HepG2 (cell line): ENCODE measurements around the gene WDR7. TPM values are rescaled to one million over a fixed set of nuclear protein-coding genes. Genes with fewer than 3 reads are reported as not detected.

Source experiments
- ATAC-seq: fragments of 200-7000 bp; cut with Tn5 transposase; 3 replicates; pipeline ENCODE4 v1.9.1; 2020; ENCODE audit warnings: mild to moderate bottlenecking, moderate library complexity
- BruUV-seq: library from RNA; stranded (reverse); fragments of 400-500 nt; replicated peaks from 2 replicates; lab custom pipeline; 2021; lab: Mats Ljungman, UMichigan
- CTCF ChIA-PET: fragments of 300-600 bp; formaldehyde crosslinking; extraction: SDS; loops from one replicate; lab custom pipeline; 2021; ENCODE audit warnings: low total read pairs, inconsistent platforms, low intra/inter-chr PET ratio; lab: Yijun Ruan, JAX
- POLR2A ChIA-PET: fragments of 350-600 bp; sonication (Branson Sonifier 250); formaldehyde crosslinking; loops from one replicate; lab custom pipeline; 2020; ENCODE audit warnings: antibody characterized with exemption, inconsistent platforms; lab: Yijun Ruan, JAX
- DNase-seq: peaks from one replicate; pipeline ENCODE4 v3.0.0-alpha.2; 2015; ENCODE audit warnings: low spot score
- FAIRE-seq: peaks from 3 replicates; lab custom pipeline; 2011; peaks lifted over from hg19 to GRCh38; lab: Jason Lieb, UNC
- H2AFZ ChIP-seq: one replicate; pipeline ENCODE4 v1.6.1; 2011; ENCODE audit warnings: low read length, inconsistent platforms
- H3K27ac ChIP-seq: fragments of 300-600 bp; 3 replicates; pipeline ENCODE4 v1.8.0; 2011; ENCODE audit warnings: mixed run types, mild to moderate bottlenecking, mixed read lengths, low read length, inconsistent platforms; ENCODE audit not compliant: insufficient read depth; ENCODE audit errors: extremely low read length
- H3K27me3 ChIP-seq, 2 experiments: fragments of 200-600 bp in 1 of 2; 2 replicates in 1 of 2; 3 replicates in 1 of 2; pipeline versions ENCODE4 v1.6.0 to v1.8.0; 2011; ENCODE audit warnings: low read length in 2 of 2, mild to moderate bottlenecking in 2 of 2, moderate library complexity in 2 of 2, inconsistent platforms in 1 of 2; ENCODE audit not compliant: insufficient read depth in 2 of 2, control insufficient read depth in 1 of 2
- H3K36me3 ChIP-seq, 2 experiments: fragments of 200-600 bp in 1 of 2; replicated peaks in 1 of 2; 2 replicates in 1 of 2; 3 replicates in 1 of 2; pipeline versions ENCODE4 v1.5.1 to v1.8.0; 2011; ENCODE audit warnings: low read length in 2 of 2, inconsistent platforms in 1 of 2; ENCODE audit not compliant: insufficient read depth in 2 of 2, control insufficient read depth in 1 of 2
- H3K4me1 ChIP-seq: 2 replicates; pipeline ENCODE4 v1.5.1; 2012; ENCODE audit warnings: low read length, inconsistent platforms; ENCODE audit not compliant: insufficient read depth
- H3K4me2 ChIP-seq: 2 replicates; pipeline ENCODE4 v1.6.0; 2011; ENCODE audit warnings: low read depth, low read length, inconsistent platforms
- H3K4me3 ChIP-seq, 3 experiments: fragments of 200-600 bp in 1 of 3; sonication (generic), shearing (Covaris generic) in 1 of 3; replicated peaks in 1 of 3; 2 replicates each; pipeline ENCODE4 v1.5.1; 2011 to 2016; ENCODE audit warnings: low read length in 3 of 3, inconsistent platforms in 2 of 3, low read depth in 2 of 3, mild to moderate bottlenecking in 2 of 3, control low read depth in 1 of 3, mixed read lengths in 1 of 3; ENCODE audit not compliant: insufficient read depth in 1 of 3
- H3K79me2 ChIP-seq: one replicate; pipeline ENCODE4 v1.6.1; 2011; ENCODE audit warnings: low read length, inconsistent platforms; ENCODE audit not compliant: insufficient read depth
- H3K9ac ChIP-seq: 2 replicates; pipeline ENCODE4 v1.6.0; 2011; ENCODE audit warnings: mild to moderate bottlenecking, low read depth, low read length, inconsistent platforms; ENCODE audit not compliant: insufficient read depth
- H3K9me3 ChIP-seq: 2 replicates; pipeline ENCODE4 v1.5.1; 2012; ENCODE audit warnings: mild to moderate bottlenecking, low read length
- H4K20me1 ChIP-seq: 2 replicates; pipeline ENCODE4 v1.6.0; 2011; ENCODE audit warnings: inconsistent platforms, mild to moderate bottlenecking, low read length, moderate library complexity; ENCODE audit not compliant: insufficient read depth
- GABPB1 ChIP-seq: IDR thresholded peaks from 2 replicates; pipeline ENCODE4 v1.6.1; 2016; ENCODE audit warnings: mild to moderate bottlenecking, missing genetic modification reagents, moderate library complexity, missing compliant biosample characterization
- HDAC2 ChIP-seq: sonication (generic); formaldehyde crosslinking; IDR thresholded peaks from 2 replicates; pipeline ENCODE4 v1.4.0; 2020; ENCODE audit warnings: missing genetic modification reagents
- JDP2 ChIP-seq: sonication (generic); formaldehyde crosslinking; IDR thresholded peaks from 2 replicates; pipeline ENCODE4 v1.8.1; 2022; ENCODE audit warnings: missing genetic modification reagents, borderline replicate concordance
- KLF11 ChIP-seq: IDR thresholded peaks from 2 replicates; pipeline ENCODE4 v1.6.1; 2016; ENCODE audit warnings: missing compliant biosample characterization
- SNRNP70 ChIP-seq: fragments of 200-400 bp; formaldehyde crosslinking; IDR thresholded peaks from 2 replicates; pipeline ENCODE4 v1.6.1; 2017; ENCODE audit warnings: mild to moderate bottlenecking, low read depth, low read length, moderate library complexity
- ZNF3 ChIP-seq: IDR thresholded peaks from 2 replicates; pipeline ENCODE4 v1.7.0; 2017; ENCODE audit warnings: inconsistent platforms
- ZNF777 ChIP-seq: sonication (generic); formaldehyde crosslinking; IDR thresholded peaks from 2 replicates; pipeline ENCODE4 v1.4.0; 2020; ENCODE audit warnings: missing genetic modification reagents
- ZNF879 ChIP-seq: sonication (generic); formaldehyde crosslinking; IDR thresholded peaks from 2 replicates; pipeline ENCODE4 v1.8.1; 2023; ENCODE audit warnings: missing genetic modification reagents
- WGBS: methylation state at CpG from one replicate; pipeline ENCODE4 v1.1.6; 2017; ENCODE audit warnings: low lambda C conversion rate; 5-methylcytosine and 5-hydroxymethylcytosine counted together
- in situ Hi-C: cut with HindIII; loops from 2 replicates; pipeline ENCODE4 v1.10.0; 2017; ENCODE audit warnings: low pct_unique_long_range_greater_than_20kb; ENCODE audit not compliant: extremely low pct_ligation_motif_present
- intact Hi-C: fragments of 100-400 bp; cut with micrococcal nuclease; formaldehyde crosslinking; loops from one replicate; pipeline ENCODE4 v1.10.0; 2022; ENCODE audit not compliant: unreplicated experiment
- polyA plus RNA-seq, 8 experiments: library from polyadenylated mRNA; depleted of rRNA in 3 of 8; stranded (reverse) in 7 of 8; unstranded in 1 of 8; fragments of >200 nt; fragmentation: Illumina TruSeq in 4 of 8; extraction: Trizol in 4 of 8; gene quantifications; 2 replicates each; pipeline versions ENCODE4 v1.2.1 to v1.2.3, GENCODE V29; 2011 to 2016; ENCODE audit warnings: low read depth in 4 of 8, missing spikeins in 1 of 8, mixed read lengths in 1 of 8; ENCODE audit not compliant: insufficient read depth in 1 of 8
- total RNA-seq, 5 experiments: library from RNA; depleted of rRNA; stranded (reverse); fragments of >200 nt; fragmentation: Illumina TruSeq; extraction: Trizol; gene quantifications; 2 replicates each; pipeline ENCODE4 v1.2.3, GENCODE V29; 2016; ENCODE audit warnings: low read depth in 1 of 5
- TF ChIP-seq, protein P1 (sequence below), 2 experiments: sonication (generic) in 1 of 2; formaldehyde crosslinking in 1 of 2; IDR thresholded peaks; 2 replicates each; pipeline versions ENCODE4 v1.6.1 to v1.9.0; 2014 to 2022; ENCODE audit warnings: antibody characterized with exemption in 1 of 2, borderline replicate concordance in 1 of 2, inconsistent platforms in 1 of 2, low read depth in 1 of 2, missing genetic modification reagents in 1 of 2
- TF ChIP-seq, protein P2 (sequence below): sonication (generic); formaldehyde crosslinking; IDR thresholded peaks from 2 replicates; pipeline ENCODE4 v1.4.0; 2020; ENCODE audit warnings: low read depth, mild to moderate bottlenecking, missing genetic modification reagents
- TF ChIP-seq, protein P3 (sequence below): sonication (generic); formaldehyde crosslinking; IDR thresholded peaks from 2 replicates; pipeline ENCODE4 v1.5.1; 2020; ENCODE audit warnings: missing genetic modification reagents, mild to moderate bottlenecking, borderline replicate concordance

Gene WDR7
- total and polyA plus RNA-seq, 2 of the 13 experiments (the other 11 are each of a cell fraction or from before 2014, with no cell fraction given), result 2.0 to 7.8 TPM

DNA sequence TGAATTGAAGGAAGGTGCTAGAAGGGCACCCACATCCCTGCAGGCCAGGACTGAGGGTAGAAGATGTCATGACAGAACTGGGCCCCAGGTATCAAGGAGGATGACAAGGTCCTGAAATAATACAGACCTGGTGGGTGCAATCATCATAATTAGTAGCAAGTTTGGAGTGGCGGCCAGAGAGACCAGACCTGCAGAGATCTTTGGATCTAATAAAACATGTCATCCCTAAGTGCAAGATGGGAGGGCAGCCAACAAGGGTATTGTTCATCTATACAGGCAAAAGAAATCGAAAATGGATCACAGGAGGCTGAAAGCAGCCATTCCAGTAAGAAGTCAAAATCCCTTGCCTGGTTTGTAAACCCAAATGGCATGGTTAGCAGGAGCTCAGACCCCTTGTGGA lies 384.4 kb downstream of the WDR7 start:
- FAIRE-seq, result no peak
- Histone ChIP-seq H4K20me1 (no peaks in the 10 kb centered on the region), H3K4me2 (no peak overlapping the region), H3K9ac (no peak overlapping the region), H3K79me2 (no peaks in the 10 kb centered on the region), H3K36me3 (no peaks in the 10 kb centered on the region), H2AFZ (no peak overlapping the region), H3K4me1 (peaks cover 5% of the 10 kb centered on the region), H3K9me3 (no peaks in the 10 kb centered on the region), H3K4me3 (no peak overlapping the region), H3K27ac (no peak overlapping the region), H3K27me3 (no peaks in the 10 kb centered on the region)
- TF ChIP-seq KLF11 (CRISPR knock-in tag) (no peak), ZNF3 (no peak), HDAC2 (CRISPR knock-in tag) (no peak), ZNF777 (CRISPR knock-in tag) (no peak), JDP2 (CRISPR knock-in tag) (no peak), SNRNP70 (no peak), ZNF879 (CRISPR knock-in tag) (no peak), GABPB1 (CRISPR knock-in tag) (no peak)
- TF ChIP-seq, protein P1, sequence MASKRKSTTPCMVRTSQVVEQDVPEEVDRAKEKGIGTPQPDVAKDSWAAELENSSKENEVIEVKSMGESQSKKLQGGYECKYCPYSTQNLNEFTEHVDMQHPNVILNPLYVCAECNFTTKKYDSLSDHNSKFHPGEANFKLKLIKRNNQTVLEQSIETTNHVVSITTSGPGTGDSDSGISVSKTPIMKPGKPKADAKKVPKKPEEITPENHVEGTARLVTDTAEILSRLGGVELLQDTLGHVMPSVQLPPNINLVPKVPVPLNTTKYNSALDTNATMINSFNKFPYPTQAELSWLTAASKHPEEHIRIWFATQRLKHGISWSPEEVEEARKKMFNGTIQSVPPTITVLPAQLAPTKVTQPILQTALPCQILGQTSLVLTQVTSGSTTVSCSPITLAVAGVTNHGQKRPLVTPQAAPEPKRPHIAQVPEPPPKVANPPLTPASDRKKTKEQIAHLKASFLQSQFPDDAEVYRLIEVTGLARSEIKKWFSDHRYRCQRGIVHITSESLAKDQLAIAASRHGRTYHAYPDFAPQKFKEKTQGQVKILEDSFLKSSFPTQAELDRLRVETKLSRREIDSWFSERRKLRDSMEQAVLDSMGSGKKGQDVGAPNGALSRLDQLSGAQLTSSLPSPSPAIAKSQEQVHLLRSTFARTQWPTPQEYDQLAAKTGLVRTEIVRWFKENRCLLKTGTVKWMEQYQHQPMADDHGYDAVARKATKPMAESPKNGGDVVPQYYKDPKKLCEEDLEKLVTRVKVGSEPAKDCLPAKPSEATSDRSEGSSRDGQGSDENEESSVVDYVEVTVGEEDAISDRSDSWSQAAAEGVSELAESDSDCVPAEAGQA (IDR thresholded peaks at IDR 0.05; ENCODE audit: low read depth), result no peak
- TF ChIP-seq, protein P1 (CRISPR knock-in tag; IDR thresholded peaks at IDR 0.05; ENCODE audit: borderline replicate concordance), result no peak
- TF ChIP-seq, protein P2, sequence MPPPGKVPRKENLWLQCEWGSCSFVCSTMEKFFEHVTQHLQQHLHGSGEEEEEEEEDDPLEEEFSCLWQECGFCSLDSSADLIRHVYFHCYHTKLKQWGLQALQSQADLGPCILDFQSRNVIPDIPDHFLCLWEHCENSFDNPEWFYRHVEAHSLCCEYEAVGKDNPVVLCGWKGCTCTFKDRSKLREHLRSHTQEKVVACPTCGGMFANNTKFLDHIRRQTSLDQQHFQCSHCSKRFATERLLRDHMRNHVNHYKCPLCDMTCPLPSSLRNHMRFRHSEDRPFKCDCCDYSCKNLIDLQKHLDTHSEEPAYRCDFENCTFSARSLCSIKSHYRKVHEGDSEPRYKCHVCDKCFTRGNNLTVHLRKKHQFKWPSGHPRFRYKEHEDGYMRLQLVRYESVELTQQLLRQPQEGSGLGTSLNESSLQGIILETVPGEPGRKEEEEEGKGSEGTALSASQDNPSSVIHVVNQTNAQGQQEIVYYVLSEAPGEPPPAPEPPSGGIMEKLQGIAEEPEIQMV (CRISPR knock-in tag), result no peak
- TF ChIP-seq, protein P3, sequence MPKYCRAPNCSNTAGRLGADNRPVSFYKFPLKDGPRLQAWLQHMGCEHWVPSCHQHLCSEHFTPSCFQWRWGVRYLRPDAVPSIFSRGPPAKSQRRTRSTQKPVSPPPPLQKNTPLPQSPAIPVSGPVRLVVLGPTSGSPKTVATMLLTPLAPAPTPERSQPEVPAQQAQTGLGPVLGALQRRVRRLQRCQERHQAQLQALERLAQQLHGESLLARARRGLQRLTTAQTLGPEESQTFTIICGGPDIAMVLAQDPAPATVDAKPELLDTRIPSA, result no peak
- in situ Hi-C loops (no loop called here), intact Hi-C loops (no loop called here)
- DNase-seq, result no peak
- BruUV-seq, result no TSS peak
- 7% methylated on average over 2 of the region's 2 CpGs for WGBS
- ATAC-seq, result no peak
- POLR2A ChIA-PET, result no interaction called here
- CTCF ChIA-PET, result no interaction called here
